B cell (primary cell): ENCODE data around the gene L3MBTL4. TPM values are rescaled to one million over a fixed set of nuclear protein-coding genes. Genes with fewer than 3 reads are reported as not detected.

Experiments used
- ATAC-seq: fragments of 200-7000 bp; cut with Tn5 transposase; one replicate; pipeline ENCODE4 v1.10.0; 2021; ENCODE audit warnings: low read depth, mild to moderate bottlenecking, moderate number of reproducible peaks, moderate library complexity
- CTCF ChIA-PET: fragments of 350-600 bp; sonication (Branson Sonifier 250); formaldehyde crosslinking; loops from one replicate; lab custom pipeline; 2021; ENCODE audit warnings: antibody characterized with exemption, inconsistent platforms; lab: Charles Lee
- POLR2A ChIA-PET: fragments of 350-600 bp; sonication (Branson Sonifier 250); formaldehyde crosslinking; loops from one replicate; lab custom pipeline; 2021; ENCODE audit warnings: antibody characterized with exemption; lab: Charles Lee
- DNase-seq: peaks from one replicate; pipeline ENCODE4 v3.0.0; 2013
- H2AFZ ChIP-seq: 2 replicates; pipeline ENCODE4 v1.6.1; 2012; ENCODE audit warnings: mild to moderate bottlenecking, low read depth, low read length; ENCODE audit not compliant: insufficient read depth, poor library complexity, severe bottlenecking
- H3K27ac ChIP-seq, 2 donors: 1 replicate in 1 of 2; 2 replicates in 1 of 2; pipeline ENCODE4 v1.5.1; 2012 to 2013; ENCODE audit warnings: low read length in 2 of 2, mild to moderate bottlenecking in 2 of 2, moderate library complexity in 1 of 2
- H3K27me3 ChIP-seq, 4 experiments: fragments of 200-600 bp in 1 of 4; sonication (generic) in 1 of 4; replicated peaks in 1 of 4; 1 replicate in 2 of 4; 2 replicates in 2 of 4; pipeline versions ENCODE4 v1.6.1 to v1.7.0; 2013 to 2016; ENCODE audit warnings: low read length in 3 of 4, mild to moderate bottlenecking in 2 of 4, mixed read lengths in 1 of 4, moderate library complexity in 1 of 4; ENCODE audit not compliant: insufficient read depth in 4 of 4, control insufficient read depth in 3 of 4; ENCODE audit errors: control extremely low read depth in 1 of 4
- H3K36me3 ChIP-seq, 2 experiments: replicated peaks in 1 of 2; 1 replicate in 1 of 2; 2 replicates in 1 of 2; pipeline versions ENCODE4 v1.6.1 to v1.7.1; 2013; ENCODE audit warnings: low read length in 1 of 2; ENCODE audit not compliant: insufficient read depth in 2 of 2, control insufficient read depth in 1 of 2; ENCODE audit errors: control extremely low read depth in 1 of 2, extremely low read depth in 1 of 2
- H3K4me1 ChIP-seq, 2 donors: fragments of 200-600 bp in 1 of 2; sonication (generic) in 1 of 2; 1 replicate in 1 of 2; 2 replicates in 1 of 2; pipeline versions ENCODE4 v1.5.1 to v1.6.1; 2013 to 2017; ENCODE audit warnings: low read length in 2 of 2; ENCODE audit not compliant: control insufficient read depth in 2 of 2, insufficient read depth in 2 of 2
- H3K4me2 ChIP-seq: replicated peaks from 2 replicates; pipeline ENCODE3; 2012; ENCODE audit warnings: mild to moderate bottlenecking, low read depth, low read length; ENCODE audit not compliant: poor library complexity, severe bottlenecking
- H3K4me3 ChIP-seq, 5 experiments: fragments of 200-600 bp in 1 of 5; sonication (generic) in 1 of 5; 1 replicate in 3 of 5; 2 replicates in 2 of 5; pipeline versions ENCODE4 v1.5.1 to v1.7.0; 2011 to 2016; ENCODE audit warnings: low read length in 4 of 5, mild to moderate bottlenecking in 4 of 5, low read depth in 2 of 5, control low read depth in 1 of 5, moderate library complexity in 1 of 5; ENCODE audit not compliant: insufficient read depth in 1 of 5; ENCODE audit errors: control extremely low read depth in 1 of 5, extremely low read depth in 1 of 5
- H3K79me2 ChIP-seq: fragments of 200-600 bp; sonication (generic); one replicate; pipeline ENCODE4 v1.6.0; 2016; ENCODE audit warnings: low read length; ENCODE audit not compliant: control insufficient read depth, insufficient read depth
- H3K9ac ChIP-seq: fragments of 200-600 bp; sonication (generic); 2 replicates; pipeline ENCODE4 v1.6.1; 2017; ENCODE audit warnings: mild to moderate bottlenecking, low read length, moderate library complexity
- H3K9me3 ChIP-seq, 3 donors: one replicate each; pipeline versions ENCODE4 v1.6.1 to v1.7.1; 2013; ENCODE audit warnings: low read length in 2 of 3; ENCODE audit not compliant: control insufficient read depth in 2 of 3, insufficient read depth in 1 of 3; ENCODE audit errors: control extremely low read depth in 1 of 3
- H4K20me1 ChIP-seq: 2 replicates; pipeline ENCODE4 v1.6.0; 2012; ENCODE audit warnings: mild to moderate bottlenecking, low read length; ENCODE audit not compliant: insufficient read depth, control insufficient read depth, poor library complexity, severe bottlenecking
- H3K27ac Mint-ChIP-seq: one replicate; pipeline ENCODE4 v1.8.0; 2021; ENCODE audit warnings: mixed read lengths
- H3K27me3 Mint-ChIP-seq: one replicate; pipeline ENCODE4 v1.8.0; 2021; ENCODE audit warnings: mixed read lengths
- H3K4me1 Mint-ChIP-seq: one replicate; pipeline ENCODE4 v1.8.0; 2021; ENCODE audit warnings: mixed read lengths
- H3K4me3 Mint-ChIP-seq: one replicate; pipeline ENCODE4 v1.8.0; 2021; ENCODE audit warnings: mixed read lengths
- H3K9me3 Mint-ChIP-seq: one replicate; pipeline ENCODE4 v1.8.0; 2022; ENCODE audit warnings: mixed read lengths; ENCODE audit not compliant: insufficient read depth
- CTCF ChIP-seq: fragments of 200-600 bp; IDR thresholded peaks from one replicate; pipeline ENCODE4 v1.8.0; 2022; ENCODE audit warnings: antibody characterized with exemption, mild to moderate bottlenecking
- EZH2 ChIP-seq: IDR thresholded peaks from 2 replicates; pipeline ENCODE4 v1.6.1; 2012; ENCODE audit warnings: borderline replicate concordance, low read depth, mild to moderate bottlenecking, moderate library complexity, low read length; ENCODE audit not compliant: insufficient read depth, poor library complexity, severe bottlenecking
- WGBS: methylation state at CpG from one replicate; pipeline ENCODE4 v1.1.5; 2013; ENCODE audit warnings: missing lambda C conversion rate; ENCODE audit not compliant: insufficient coverage; 5-methylcytosine and 5-hydroxymethylcytosine counted together
- intact Hi-C: fragments of 100-400 bp; cut with micrococcal nuclease; formaldehyde crosslinking; loops from one replicate; pipeline ENCODE4 v1.10.0; 2022
- polyA plus RNA-seq: library from polyadenylated mRNA; depleted of rRNA; stranded (reverse); fragments of >200 nt; gene quantifications from 2 replicates; pipeline ENCODE4 v1.2.3, GENCODE V29; 2012
- total RNA-seq, 2 donors: library from RNA; stranded (reverse); fragments of 120-200 nt in 1 of 2; gene quantifications; 1 replicate in 1 of 2; 2 replicates in 1 of 2; pipeline versions ENCODE4 v1.2.3 to v1.2.4, GENCODE V29; 2013 to 2022

L3MBTL4 gene
- total and polyA plus RNA-seq, 2 donors (not counting 1 experiment from before 2014, with no cell fraction given) = 3.0 to 11.9 TPM

GRCh38 chr18:5979176-5979888, 435.4 kb downstream of the L3MBTL4 start:
- CTCF ChIA-PET = no interaction called here
- no peaks in the 10 kb centered on the region for H3K9me3 ChIP-seq
- 88% methylated on average over 3 of the region's 3 CpGs for WGBS
- no peak overlapping the region for H3K4me3 Mint-ChIP-seq
- peaks cover 19 to 20% of the 10 kb centered on the region in 2 donors for H3K4me1 ChIP-seq
- no peak for ATAC-seq
- H3K27ac Mint-ChIP-seq = no peak overlapping the region
- DNase-seq = no peak
- TF ChIP-seq CTCF = no peak
- TF ChIP-seq EZH2 = no peak
- no peak overlapping the region for H2AFZ ChIP-seq
- POLR2A ChIA-PET = no interaction called here
- H3K27me3 ChIP-seq = no peaks in the 10 kb centered on the region
- H3K4me2 ChIP-seq = no peak overlapping the region
- no peak overlapping the region for H3K4me3 ChIP-seq
- H3K79me2 ChIP-seq = no peaks in the 10 kb centered on the region
- no peaks in the 10 kb centered on the region for H4K20me1 ChIP-seq
- no peaks in the 10 kb centered on the region for H3K27me3 Mint-ChIP-seq
- H3K27ac ChIP-seq = no peak overlapping the region
- H3K9ac ChIP-seq = no peak overlapping the region
- H3K9me3 Mint-ChIP-seq = no peaks in the 10 kb centered on the region
- intact Hi-C loops = no loop called here
- no peaks in the 10 kb centered on the region for H3K36me3 ChIP-seq
- H3K4me1 Mint-ChIP-seq = peaks cover 26% of the 10 kb centered on the region

GRCh38 chr18:5977022-5977421, 437.7 kb downstream of the L3MBTL4 start:
- Histone ChIP-seq H2AFZ (no peak overlapping the region), H3K9me3 (no peaks in the 10 kb centered on the region), H3K4me1 (peaks cover 19 to 24% of the 10 kb centered on the region in 2 donors), H3K4me2 (no peak overlapping the region), H3K27ac (no peak overlapping the region), H4K20me1 (no peaks in the 10 kb centered on the region), H3K36me3 (no peaks in the 10 kb centered on the region), H3K79me2 (no peaks in the 10 kb centered on the region), H3K4me3 (no peak overlapping the region), H3K27me3 (no peaks in the 10 kb centered on the region), H3K9ac (no peak overlapping the region)
- ATAC-seq = no peak
- Mint-ChIP-seq H3K4me1 (peaks cover 42% of the 10 kb centered on the region), H3K27me3 (no peaks in the 10 kb centered on the region), H3K4me3 (no peak overlapping the region), H3K9me3 (no peaks in the 10 kb centered on the region), H3K27ac (no peak overlapping the region)
- ChIA-PET POLR2A (no interaction called here), CTCF (no interaction called here)
- TF ChIP-seq CTCF (no peak), EZH2 (no peak)
- 89% methylated on average over 4 of the region's 4 CpGs for WGBS
- DNase-seq = no peak
- intact Hi-C loops = no loop called here
